ENCODE data around the gene METTL13. TPM values are rescaled to one million over a fixed set of nuclear protein-coding genes. Genes with fewer than 3 reads are reported as not detected.

Gene METTL13
- total RNA-seq, 4 donors from 2014 or later = 14.0 to 20.8 (median 18.3) TPM

- Histone ChIP-seq H3K27me3 (no peaks in the 10 kb centered on the region), H3K36me3 (no peaks in the 10 kb centered on the region), H3K4me3 (no peak overlapping the region), H3K4me1 (peaks cover 5 to 28% (median 16%) of the 10 kb centered on the region in 3 donors), H3K27ac (no peak overlapping the region), H3K9me3 (no peaks in the 10 kb centered on the region)
- no peak for TF ChIP-seq CTCF (IDR thresholded peaks at IDR 0.05)
- TF ChIP-seq POLR2A (IDR thresholded peaks at IDR 0.05) = no peak
- WGBS, 2 donors = 74 to 79% methylated on average over 8 of the region's 8 CpGs
- DNase-seq = no peak
- intact Hi-C loops (cut with DNase I) = loop anchor here (5.0 kb wide), 1 partner anchor 37 kb away; the partner anchor contains the start of gene METTL13
Measured at GRCh38 chr1:171744986-171745385, 36.5 kb upstream of the METTL13 start.

- peaks cover 2 to 5% (median 4%) of the 10 kb centered on the region in 3 donors for H3K4me1 ChIP-seq
- intact Hi-C loops (cut with DNase I) = no loop called here
- no peaks in the 10 kb centered on the region for H3K27me3 ChIP-seq
- no peak overlapping the region for H3K4me3 ChIP-seq
- H3K36me3 ChIP-seq = no peaks in the 10 kb centered on the region
- no peak overlapping the region for H3K27ac ChIP-seq
- TF ChIP-seq CTCF (IDR thresholded peaks at IDR 0.05) = no peak
- no peak for TF ChIP-seq POLR2A (IDR thresholded peaks at IDR 0.05)
- DNase-seq = no peak
- 48 to 74% methylated on average over 3 of the region's 3 CpGs for WGBS, 2 donors
- H3K9me3 ChIP-seq = no peaks in the 10 kb centered on the region
Measured at GRCh38 chr1:171748651-171749050, 32.8 kb upstream of the METTL13 start.

- Histone ChIP-seq H3K27me3 (no peaks in the 10 kb centered on the region), H3K9me3 (no peaks in the 10 kb centered on the region), H3K36me3 (no peaks in the 10 kb centered on the region), H3K4me1 (peaks cover 0 to 11% (median 8%) of the 10 kb centered on the region in 3 donors), H3K27ac (no peak overlapping the region), H3K4me3 (no peak overlapping the region)
- TF ChIP-seq CTCF (IDR thresholded peaks at IDR 0.05) = no peak
- no peak for TF ChIP-seq POLR2A (IDR thresholded peaks at IDR 0.05)
- intact Hi-C loops (cut with DNase I) = no loop called here
- no peak for DNase-seq
- 62 to 84% methylated on average over 6 of the region's 6 CpGs for WGBS, 2 donors
Measured at GRCh38 chr1:171751221-171751620, 30.2 kb upstream of the METTL13 start.

- Histone ChIP-seq H3K4me3 (no peak overlapping the region), H3K9me3 (no peaks in the 10 kb centered on the region), H3K27ac (no peak overlapping the region), H3K36me3 (no peaks in the 10 kb centered on the region), H3K4me1 (peaks cover 0 to 14% (median 8%) of the 10 kb centered on the region in 3 donors), H3K27me3 (no peaks in the 10 kb centered on the region)
- no peak for TF ChIP-seq POLR2A (IDR thresholded peaks at IDR 0.05)
- TF ChIP-seq CTCF (IDR thresholded peaks at IDR 0.05) = no peak
- WGBS, 2 donors = 92 to 98% methylated on average over 2 of the region's 2 CpGs
- intact Hi-C loops (cut with DNase I) = no loop called here
- no peak for DNase-seq
Measured at GRCh38 chr1:171753182-171753581, 28.3 kb upstream of the METTL13 start.

GRCh38 chr1:171753685-171754352, 27.6 kb upstream of the METTL13 start:
- TF ChIP-seq CTCF (IDR thresholded peaks at IDR 0.05) = no peak
- peaks cover 0 to 17% (median 8%) of the 10 kb centered on the region in 3 donors for H3K4me1 ChIP-seq
- 41 to 45% methylated on average over 4 of the region's 4 CpGs for WGBS, 2 donors
- no peak overlapping the region for H3K4me3 ChIP-seq
- no peak for DNase-seq
- intact Hi-C loops (cut with DNase I) = no loop called here
- no peaks in the 10 kb centered on the region for H3K27me3 ChIP-seq
- no peaks in the 10 kb centered on the region for H3K9me3 ChIP-seq
- H3K27ac ChIP-seq = no peak overlapping the region
- no peaks in the 10 kb centered on the region for H3K36me3 ChIP-seq
